ENCODE data around the gene COX14.
A peak's percentile ranks its signal among the peaks of the same experiment; 100 is the strongest.

Gene COX14
- total RNA-seq: 8.5 to 15.6 (median 8.7) reads per million in 3 donors

- H3K4me1 ChIP-seq (ENCODE audit: control insufficient read depth, insufficient read depth, low read length, poor library complexity, severe bottlenecking): peaks cover 17% of the 10 kb centered on the region
- DNase-seq: peak; percentile 99
- peaks cover 11% of the 10 kb centered on the region for H3K36me3 ChIP-seq (ENCODE audit: control insufficient read depth, insufficient read depth, low read length)
- peak within 1 kb of the TSS; percentile 82 for H3K4me3 ChIP-seq (ENCODE audit: insufficient read depth, low read depth, low read length, poor library complexity, severe bottlenecking)
- H3K27ac ChIP-seq (ENCODE audit: insufficient read depth, low read length, poor library complexity, severe bottlenecking): peak within 1 kb of the TSS; percentile 88
- H3K9me3 ChIP-seq (ENCODE audit: control insufficient read depth, low read length): no peaks in the 10 kb centered on the region
- H3K27me3 ChIP-seq (replicated peaks; ENCODE audit: control insufficient read depth, insufficient read depth, low read length, poor library complexity, severe bottlenecking): no peaks in the 10 kb centered on the region
Measured at GRCh38 chr12:50111693-50112455, at the start of gene COX14. Gene COX14 (plus strand): TSS chr12:50112236. CDS start chr12:50120044, 7,808 bp downstream.

- H3K27ac ChIP-seq (ENCODE audit: insufficient read depth, low read length, poor library complexity, severe bottlenecking): no peak overlapping the region
- no peak for DNase-seq
- H3K36me3 ChIP-seq (ENCODE audit: control insufficient read depth, insufficient read depth, low read length): no peaks in the 10 kb centered on the region
- H3K27me3 ChIP-seq (replicated peaks; ENCODE audit: control insufficient read depth, insufficient read depth, low read length, poor library complexity, severe bottlenecking): peaks cover 5% of the 10 kb centered on the region
- H3K9me3 ChIP-seq (ENCODE audit: control insufficient read depth, low read length): no peaks in the 10 kb centered on the region
- H3K4me3 ChIP-seq (ENCODE audit: insufficient read depth, low read depth, low read length, poor library complexity, severe bottlenecking): no peak overlapping the region
- peaks cover 2% of the 10 kb centered on the region for H3K4me1 ChIP-seq (ENCODE audit: control insufficient read depth, insufficient read depth, low read length, poor library complexity, severe bottlenecking)
Measured at GRCh38 chr12:50062728-50063460, 49.1 kb upstream of the COX14 start.

GRCh38 chr12:50065726-50066310, 46.2 kb upstream of the COX14 start:
- no peak for DNase-seq
- Histone ChIP-seq H3K9me3 (ENCODE audit: control insufficient read depth, low read length) (no peaks in the 10 kb centered on the region), H3K27me3 (replicated peaks; ENCODE audit: control insufficient read depth, insufficient read depth, low read length, poor library complexity, severe bottlenecking) (no peaks in the 10 kb centered on the region), H3K36me3 (ENCODE audit: control insufficient read depth, insufficient read depth, low read length) (no peaks in the 10 kb centered on the region), H3K27ac (ENCODE audit: insufficient read depth, low read length, poor library complexity, severe bottlenecking) (no peak overlapping the region), H3K4me1 (ENCODE audit: control insufficient read depth, insufficient read depth, low read length, poor library complexity, severe bottlenecking) (no peaks in the 10 kb centered on the region), H3K4me3 (ENCODE audit: insufficient read depth, low read depth, low read length, poor library complexity, severe bottlenecking) (no peak overlapping the region)

- H3K4me3 ChIP-seq (ENCODE audit: insufficient read depth, low read depth, low read length, poor library complexity, severe bottlenecking): no peak overlapping the region
- H3K9me3 ChIP-seq (ENCODE audit: control insufficient read depth, low read length): no peaks in the 10 kb centered on the region
- no peaks in the 10 kb centered on the region for H3K27me3 ChIP-seq (replicated peaks; ENCODE audit: control insufficient read depth, insufficient read depth, low read length, poor library complexity, severe bottlenecking)
- no peak for DNase-seq
- no peak overlapping the region for H3K27ac ChIP-seq (ENCODE audit: insufficient read depth, low read length, poor library complexity, severe bottlenecking)
- H3K36me3 ChIP-seq (ENCODE audit: control insufficient read depth, insufficient read depth, low read length): no peaks in the 10 kb centered on the region
- H3K4me1 ChIP-seq (ENCODE audit: control insufficient read depth, insufficient read depth, low read length, poor library complexity, severe bottlenecking): no peaks in the 10 kb centered on the region
Measured at GRCh38 chr12:50066402-50066801, 45.6 kb upstream of the COX14 start.

- H3K4me1 ChIP-seq (ENCODE audit: control insufficient read depth, insufficient read depth, low read length, poor library complexity, severe bottlenecking): no peaks in the 10 kb centered on the region
- H3K27ac ChIP-seq (ENCODE audit: insufficient read depth, low read length, poor library complexity, severe bottlenecking): no peak overlapping the region
- H3K9me3 ChIP-seq (ENCODE audit: control insufficient read depth, low read length): no peaks in the 10 kb centered on the region
- H3K27me3 ChIP-seq (replicated peaks; ENCODE audit: control insufficient read depth, insufficient read depth, low read length, poor library complexity, severe bottlenecking): no peaks in the 10 kb centered on the region
- DNase-seq: no peak
- no peak overlapping the region for H3K4me3 ChIP-seq (ENCODE audit: insufficient read depth, low read depth, low read length, poor library complexity, severe bottlenecking)
- no peaks in the 10 kb centered on the region for H3K36me3 ChIP-seq (ENCODE audit: control insufficient read depth, insufficient read depth, low read length)
Measured at GRCh38 chr12:50069069-50069468, 43.0 kb upstream of the COX14 start.

GRCh38 chr12:50069539-50069938, 42.5 kb upstream of the COX14 start:
- no peaks in the 10 kb centered on the region for H3K27me3 ChIP-seq (replicated peaks; ENCODE audit: control insufficient read depth, insufficient read depth, low read length, poor library complexity, severe bottlenecking)
- H3K27ac ChIP-seq (ENCODE audit: insufficient read depth, low read length, poor library complexity, severe bottlenecking): no peak overlapping the region
- no peaks in the 10 kb centered on the region for H3K9me3 ChIP-seq (ENCODE audit: control insufficient read depth, low read length)
- no peak for DNase-seq
- H3K36me3 ChIP-seq (ENCODE audit: control insufficient read depth, insufficient read depth, low read length): no peaks in the 10 kb centered on the region
- H3K4me3 ChIP-seq (ENCODE audit: insufficient read depth, low read depth, low read length, poor library complexity, severe bottlenecking): no peak overlapping the region
- H3K4me1 ChIP-seq (ENCODE audit: control insufficient read depth, insufficient read depth, low read length, poor library complexity, severe bottlenecking): no peaks in the 10 kb centered on the region

GRCh38 chr12:50070314-50071060, 41.5 kb upstream of the COX14 start:
- Histone ChIP-seq H3K27ac (ENCODE audit: insufficient read depth, low read length, poor library complexity, severe bottlenecking) (no peak overlapping the region), H3K4me3 (ENCODE audit: insufficient read depth, low read depth, low read length, poor library complexity, severe bottlenecking) (no peak overlapping the region), H3K27me3 (replicated peaks; ENCODE audit: control insufficient read depth, insufficient read depth, low read length, poor library complexity, severe bottlenecking) (no peaks in the 10 kb centered on the region), H3K9me3 (ENCODE audit: control insufficient read depth, low read length) (no peaks in the 10 kb centered on the region), H3K36me3 (ENCODE audit: control insufficient read depth, insufficient read depth, low read length) (no peaks in the 10 kb centered on the region), H3K4me1 (ENCODE audit: control insufficient read depth, insufficient read depth, low read length, poor library complexity, severe bottlenecking) (no peaks in the 10 kb centered on the region)
- DNase-seq: peak; percentile 15 to 56 (median 20)

GRCh38 chr12:50072198-50072907, 39.7 kb upstream of the COX14 start:
- Histone ChIP-seq H3K4me3 (ENCODE audit: insufficient read depth, low read depth, low read length, poor library complexity, severe bottlenecking) (no peak overlapping the region), H3K9me3 (ENCODE audit: control insufficient read depth, low read length) (no peaks in the 10 kb centered on the region)
- no peak for DNase-seq

GRCh38 chr12:50073206-50073605, 38.8 kb upstream of the COX14 start:
- no peak for DNase-seq
- Histone ChIP-seq H3K27me3 (replicated peaks; ENCODE audit: control insufficient read depth, insufficient read depth, low read length, poor library complexity, severe bottlenecking) (no peaks in the 10 kb centered on the region), H3K27ac (ENCODE audit: insufficient read depth, low read length, poor library complexity, severe bottlenecking) (no peak overlapping the region), H3K9me3 (ENCODE audit: control insufficient read depth, low read length) (no peaks in the 10 kb centered on the region), H3K4me1 (ENCODE audit: control insufficient read depth, insufficient read depth, low read length, poor library complexity, severe bottlenecking) (no peaks in the 10 kb centered on the region), H3K4me3 (ENCODE audit: insufficient read depth, low read depth, low read length, poor library complexity, severe bottlenecking) (no peak overlapping the region), H3K36me3 (ENCODE audit: control insufficient read depth, insufficient read depth, low read length) (no peaks in the 10 kb centered on the region)

More at GRCh38 chr12:50072198-50072907, 39.7 kb upstream of the COX14 start:
- Histone ChIP-seq H3K27me3 (replicated peaks; ENCODE audit: control insufficient read depth, insufficient read depth, low read length, poor library complexity, severe bottlenecking) (no peaks in the 10 kb centered on the region), H3K36me3 (ENCODE audit: control insufficient read depth, insufficient read depth, low read length) (no peaks in the 10 kb centered on the region), H3K4me1 (ENCODE audit: control insufficient read depth, insufficient read depth, low read length, poor library complexity, severe bottlenecking) (no peaks in the 10 kb centered on the region), H3K27ac (ENCODE audit: insufficient read depth, low read length, poor library complexity, severe bottlenecking) (no peak overlapping the region)

All from effector memory CD4-positive, alpha-beta T cell (primary cell).